A549 (cell line): Measurements from ENCODE around the gene ILK. TPM values are rescaled to one million over a fixed set of nuclear protein-coding genes. Genes with fewer than 3 reads are reported as not detected.

Source experiments
- ATAC-seq, 2 experiments: fragments of 200-7000 bp in 1 of 2; fragments of >200 bp in 1 of 2; cut with Nextera tagmentation in 1 of 2; cut with Tn5 transposase in 1 of 2; 3 replicates each; pipeline versions ENCODE4 v1.8.0 to v1.9.1; 2018 to 2020; ENCODE audit warnings: mild to moderate bottlenecking in 1 of 2, moderate library complexity in 1 of 2
- CTCF ChIA-PET: fragments of 300-600 bp; sonication (Branson Sonifier 250); formaldehyde crosslinking; extraction: SDS; loops from one replicate; lab custom pipeline; 2021; ENCODE audit warnings: antibody characterized with exemption, inconsistent platforms; lab: Yijun Ruan, JAX
- POLR2A ChIA-PET: fragments of 350-600 bp; formaldehyde crosslinking; extraction: SDS; loops from one replicate; lab custom pipeline; 2021; ENCODE audit warnings: antibody characterized with exemption, inconsistent platforms; lab: Yijun Ruan, JAX
- DNase-seq, 2 experiments: peaks; one replicate each; pipeline versions ENCODE4 v3.0.0 to v3.0.0-alpha.2; 2011 to 2016; ENCODE audit warnings: low read depth in 1 of 2, low spot score in 1 of 2
- FAIRE-seq: peaks from 2 replicates; lab custom pipeline; 2011; peaks lifted over from hg19 to GRCh38; lab: Jason Lieb, UNC
- H3K27ac ChIP-seq, 2 experiments: fragments of >200 bp; sonication (Bioruptor Twin); formaldehyde crosslinking; 3 replicates each; pipeline ENCODE4 v1.5.1; 2016 to 2017
- H3K4me1 ChIP-seq: fragments of >200 bp; sonication (Bioruptor Twin); formaldehyde crosslinking; 3 replicates; pipeline ENCODE4 v1.6.1; 2016
- H3K4me2 ChIP-seq: fragments of >200 bp; sonication (Bioruptor Twin); formaldehyde crosslinking; 3 replicates; pipeline ENCODE4 v1.6.1; 2016
- H3K4me3 ChIP-seq: fragments of >200 bp; sonication (Bioruptor Twin); formaldehyde crosslinking; 3 replicates; pipeline ENCODE4 v1.5.1; 2016
- H3K9me3 ChIP-seq: fragments of >200 bp; sonication (Bioruptor Twin); formaldehyde crosslinking; 3 replicates; pipeline ENCODE4 v1.6.1; 2016
- BHLHE40 ChIP-seq: IDR thresholded peaks from 2 replicates; pipeline ENCODE4 v1.6.1; 2012; ENCODE audit warnings: low read depth, low read length, inconsistent platforms
- CBX8 ChIP-seq: fragments of 200-600 bp; sonication (generic); IDR thresholded peaks from 2 replicates; pipeline ENCODE4 v1.6.1; 2016
- CHD4 ChIP-seq: fragments of 200-600 bp; sonication (generic); IDR thresholded peaks from 2 replicates; pipeline ENCODE4 v1.6.1; 2016; ENCODE audit warnings: antibody characterized with exemption, mild to moderate bottlenecking, borderline replicate concordance
- CTCF ChIP-seq: fragments of >200 bp; sonication (Bioruptor Twin); formaldehyde crosslinking; IDR thresholded peaks from 3 replicates; pipeline ENCODE4 v1.5.1; 2016
- EHMT2 ChIP-seq: fragments of 200-600 bp; sonication (generic); IDR thresholded peaks from 2 replicates; pipeline ENCODE4 v1.6.1; 2016; ENCODE audit warnings: antibody characterized with exemption, low read depth, mild to moderate bottlenecking, moderate library complexity
- FOXS1 ChIP-seq: fragments of 250-450 bp; sonication (Bioruptor Pico); IDR thresholded peaks from 2 replicates; pipeline ENCODE4 v1.5.0; 2020; ENCODE audit warnings: mild to moderate bottlenecking, moderate library complexity
- HEYL ChIP-seq: fragments of 250-450 bp; sonication (Bioruptor Pico); IDR thresholded peaks from 2 replicates; pipeline ENCODE4 v1.8.0; 2021; ENCODE audit warnings: mild to moderate bottlenecking, moderate library complexity
- HOXB5 ChIP-seq: fragments of 250-450 bp; sonication (Bioruptor Pico); IDR thresholded peaks from 2 replicates; pipeline ENCODE4 v1.5.0; 2020; ENCODE audit warnings: mild to moderate bottlenecking, moderate library complexity
- JUN ChIP-seq, 2 experiments: fragments of >200 bp; sonication (Bioruptor Twin); formaldehyde crosslinking; IDR thresholded peaks; 2 replicates in 1 of 2; 3 replicates in 1 of 2; pipeline ENCODE4 v1.6.1; 2016 to 2017
- JUNB ChIP-seq: fragments of >200 bp; sonication (Bioruptor Twin); formaldehyde crosslinking; IDR thresholded peaks from 2 replicates; pipeline ENCODE4 v1.6.1; 2016
- MAFK ChIP-seq: fragments of 450-650 bp; IDR thresholded peaks from 2 replicates; pipeline ENCODE4 v1.6.1; 2014; ENCODE audit not compliant: partially characterized antibody
- MYC ChIP-seq: IDR thresholded peaks from 2 replicates; pipeline ENCODE4 v1.6.1; 2012; ENCODE audit warnings: mild to moderate bottlenecking, inconsistent platforms, low read length, improper control_type of control experiment, borderline replicate concordance
- NPAS2 ChIP-seq: fragments of 250-450 bp; sonication (Bioruptor Pico); IDR thresholded peaks from 2 replicates; pipeline ENCODE4 v1.8.0; 2022; ENCODE audit warnings: mild to moderate bottlenecking, moderate library complexity, borderline replicate concordance
- NR3C1 ChIP-seq: fragments of >200 bp; sonication (Bioruptor Twin); formaldehyde crosslinking; IDR thresholded peaks from 3 replicates; pipeline ENCODE4 v1.6.1; 2017
- PBX3 ChIP-seq: IDR thresholded peaks from 2 replicates; pipeline ENCODE4 v1.6.1; 2012
- PHF8 ChIP-seq: fragments of 200-600 bp; sonication (generic); IDR thresholded peaks from 2 replicates; pipeline ENCODE4 v1.6.1; 2016; ENCODE audit warnings: low read depth, mild to moderate bottlenecking, antibody characterized with exemption, moderate library complexity, borderline replicate concordance
- RNF2 ChIP-seq: fragments of 200-600 bp; sonication (generic); IDR thresholded peaks from 2 replicates; pipeline ENCODE4 v1.6.1; 2016; ENCODE audit warnings: low read depth, mild to moderate bottlenecking, antibody characterized with exemption, moderate library complexity, borderline replicate concordance
- SREBF2 ChIP-seq: fragments of 450-650 bp; IDR thresholded peaks from 2 replicates; pipeline ENCODE4 v1.6.1; 2014; ENCODE audit warnings: mild to moderate bottlenecking, moderate library complexity
- TFCP2L1 ChIP-seq: fragments of 250-450 bp; sonication (Bioruptor Pico); IDR thresholded peaks from 2 replicates; pipeline ENCODE4 v1.5.0; 2021; ENCODE audit warnings: mild to moderate bottlenecking
- ZNF302 ChIP-seq: fragments of 250-450 bp; sonication (Bioruptor Pico); IDR thresholded peaks from 2 replicates; pipeline ENCODE4 v1.9.0; 2021; ENCODE audit warnings: inconsistent platforms, mild to moderate bottlenecking, moderate library complexity
- WGBS: methylation state at CpG from one replicate; pipeline ENCODE4 v1.1.6; 2017; ENCODE audit errors: missing lambda C conversion rate; 5-methylcytosine and 5-hydroxymethylcytosine counted together
- polyA plus RNA-seq, 4 experiments: library from polyadenylated mRNA; depleted of rRNA in 3 of 4; stranded (reverse); fragments of >200 nt; fragmentation: RNase III in 1 of 4; extraction: RNeasy Plus Mini Kit Qiagen cat#74134 plus additional on column Dnase treatment in 1 of 4; gene quantifications; 2 replicates in 3 of 4; 3 replicates in 1 of 4; pipeline ENCODE4 v1.2.3, GENCODE V29; 2011 to 2017

ILK gene
- polyA plus RNA-seq, 2 of the 4 experiments (the other 2 are of a cell fraction) = 108 to 109 TPM

GRCh38 chr11:6556139-6556949, 47.2 kb upstream of the ILK start:
- FAIRE-seq = no peak
- 86% methylated on average over 11 of the region's 11 CpGs for WGBS

GRCh38 chr11:6557063-6557462, 46.5 kb upstream of the ILK start:
- ChIA-PET CTCF (interaction anchor here (0.8 to 3.4 kb wide), 2 partner anchors 25 to 178 kb away, joined by 3 to 15 read pairs; no protein-coding TSS in a partner anchor), POLR2A (no interaction called here)
- H3K4me1 ChIP-seq = no peaks in the 10 kb centered on the region
- H3K4me3 ChIP-seq = no peak overlapping the region
- ATAC-seq = peak in 1 of 2 experiments; percentile 39; a peak in 2 of 6 replicates
- no peak overlapping the region for H3K4me2 ChIP-seq
- no peaks in the 10 kb centered on the region for H3K9me3 ChIP-seq
- no peak for DNase-seq
- WGBS = 83% methylated on average over 6 of the region's 11 CpGs
- no peak overlapping the region for H3K27ac ChIP-seq
- TF ChIP-seq ZNF302 (CRISPR knock-in tag) (no peak), MYC (no peak), EHMT2 (no peak), HEYL (CRISPR knock-in tag) (no peak), FOXS1 (CRISPR knock-in tag) (no peak), PHF8 (no peak), MAFK (no peak), JUN (IDR thresholded peaks at IDR 0.05) (no peak), TFCP2L1 (CRISPR knock-in tag) (no peak), HOXB5 (CRISPR knock-in tag) (no peak), PBX3 (no peak), CBX8 (no peak), NPAS2 (CRISPR knock-in tag) (no peak), NR3C1 (no peak), BHLHE40 (no peak), CHD4 (no peak)
- no peak for FAIRE-seq

More at GRCh38 chr11:6556139-6556949, 47.2 kb upstream of the ILK start:
- no peak overlapping the region for H3K4me2 ChIP-seq
- ChIA-PET POLR2A (no interaction called here), CTCF (interaction anchor here (0.8 to 3.4 kb wide), 2 partner anchors 25 to 177 kb away, joined by 3 to 15 read pairs; no protein-coding TSS in a partner anchor)
- no peaks in the 10 kb centered on the region for H3K4me1 ChIP-seq
- no peak for TF ChIP-seq SREBF2
- TF ChIP-seq HEYL (CRISPR knock-in tag) = no peak
- no peak for TF ChIP-seq RNF2
- no peak for TF ChIP-seq CTCF
- no peak for TF ChIP-seq JUNB
- DNase-seq (no peak), ATAC-seq (peak in 1 of 2 experiments; percentile 32; a peak in 3 of 6 replicates)
- H3K4me3 ChIP-seq = no peak overlapping the region
- H3K9me3 ChIP-seq = no peaks in the 10 kb centered on the region
- no peak overlapping the region for H3K27ac ChIP-seq
